Mesendoderm (in vitro differentiated cells): ENCODE results near the gene CCNT2.

ENCODE experiments used
- DNase-seq: peaks from one replicate; pipeline ENCODE4 v3.0.0; 2013
- H2AK5ac ChIP-seq: 2 replicates; pipeline ENCODE4 v1.6.1; 2013; ENCODE audit warnings: low read length, inconsistent platforms
- H2BK120ac ChIP-seq: 2 replicates; pipeline ENCODE4 v1.6.1; 2013; ENCODE audit warnings: low read depth, mild to moderate bottlenecking, low read length, moderate library complexity, mixed read lengths
- H2BK15ac ChIP-seq: replicated peaks from 2 replicates; pipeline ENCODE4 v1.6.1; 2013; ENCODE audit warnings: low read depth, mild to moderate bottlenecking, moderate library complexity
- H2BK5ac ChIP-seq: 2 replicates; pipeline ENCODE4 v1.6.1; 2013; ENCODE audit warnings: low read length, inconsistent platforms
- H3K18ac ChIP-seq: 2 replicates; pipeline ENCODE4 v1.6.1; 2013; ENCODE audit warnings: mild to moderate bottlenecking, low read length, mixed read lengths
- H3K23ac ChIP-seq: one replicate; pipeline ENCODE4 v1.6.1; 2013; ENCODE audit warnings: low read length
- H3K27ac ChIP-seq: 2 replicates; pipeline ENCODE4 v1.5.1; 2013; ENCODE audit warnings: low read depth, mild to moderate bottlenecking, inconsistent platforms, low read length, moderate library complexity
- H3K27me3 ChIP-seq: 2 replicates; pipeline ENCODE4 v1.6.1; 2013; ENCODE audit warnings: low read length, control low read depth, mild to moderate bottlenecking, inconsistent platforms; ENCODE audit not compliant: insufficient read depth, poor library complexity
- H3K36me3 ChIP-seq: 2 replicates; pipeline ENCODE4 v1.6.1; 2013; ENCODE audit warnings: low read length, inconsistent platforms; ENCODE audit not compliant: control insufficient read depth, insufficient read depth
- H3K4ac ChIP-seq: one replicate; pipeline ENCODE4 v1.6.1; 2013; ENCODE audit warnings: low read depth, mild to moderate bottlenecking, low read length, moderate library complexity
- H3K4me1 ChIP-seq: 2 replicates; pipeline ENCODE4 v1.6.1; 2013; ENCODE audit warnings: low read depth, low read length, inconsistent platforms; ENCODE audit not compliant: control insufficient read depth
- H3K4me2 ChIP-seq: 2 replicates; pipeline ENCODE4 v1.6.1; 2013; ENCODE audit warnings: low read length
- H3K4me3 ChIP-seq: 2 replicates; pipeline ENCODE4 v1.5.1; 2013; ENCODE audit warnings: mild to moderate bottlenecking, low read length
- H3K56ac ChIP-seq: one replicate; pipeline ENCODE4 v1.6.1; 2013; ENCODE audit warnings: low read length
- H3K79me1 ChIP-seq: 2 replicates; pipeline ENCODE4 v1.6.1; 2013; ENCODE audit warnings: low read length, inconsistent platforms
- H3K79me2 ChIP-seq: 2 replicates; pipeline ENCODE4 v1.6.1; 2013; ENCODE audit warnings: mild to moderate bottlenecking, low read length; ENCODE audit not compliant: control insufficient read depth, insufficient read depth
- H3K9ac ChIP-seq: 2 replicates; pipeline ENCODE4 v1.6.1; 2013; ENCODE audit warnings: low read length, inconsistent platforms
- H4K5ac ChIP-seq: one replicate; pipeline ENCODE4 v1.6.1; 2013; ENCODE audit warnings: low read length
- H4K8ac ChIP-seq: one replicate; pipeline ENCODE4 v1.6.1; 2013; ENCODE audit warnings: low read depth, mild to moderate bottlenecking, control low read depth, low read length, moderate library complexity
- whole genome bisulfite sequencing: extraction: QIAGEN DNeasy Blood & Tissue Kit; methylation state at CpG from one replicate; pipeline ENCODE4 v1.1.7; 2013; ENCODE audit warnings: low lambda C conversion rate, missing lambda C conversion rate; ENCODE audit not compliant: insufficient coverage; ENCODE audit errors: extremely low coverage; 5-methylcytosine and 5-hydroxymethylcytosine counted together

CCNT2 gene

GRCh38 chr2:134980639-134981038, 62.0 kb downstream of the CCNT2 start:
- Histone ChIP-seq H3K27me3 (no peaks in the 10 kb centered on the region), H3K79me2 (no peaks in the 10 kb centered on the region), H3K4me3 (no peak overlapping the region), H4K5ac (no peak overlapping the region), H3K36me3 (no peaks in the 10 kb centered on the region), H3K9ac (no peak overlapping the region), H3K4ac (no peak overlapping the region), H3K79me1 (no peaks in the 10 kb centered on the region), H3K4me2 (no peak overlapping the region), H4K8ac (no peak overlapping the region), H3K23ac (no peak overlapping the region), H3K18ac (no peak overlapping the region), H3K4me1 (no peaks in the 10 kb centered on the region), H3K56ac (no peak overlapping the region), H3K27ac (no peak overlapping the region), H2BK120ac (no peak overlapping the region), H2BK15ac (no peak overlapping the region), H2AK5ac (no peak overlapping the region), H2BK5ac (no peak overlapping the region)
- no CpG with 5 or more reads among the region's 7 CpGs for WGBS
- no peak for DNase-seq

- no peaks in the 10 kb centered on the region for H3K79me1 ChIP-seq
- no peak overlapping the region for H3K18ac ChIP-seq
- no peaks in the 10 kb centered on the region for H3K79me2 ChIP-seq
- no peak overlapping the region for H3K4me3 ChIP-seq
- no peak overlapping the region for H2AK5ac ChIP-seq
- WGBS, result no CpG with 5 or more reads among the region's 1 CpG
- H3K27ac ChIP-seq, result no peak overlapping the region
- no peak overlapping the region for H3K56ac ChIP-seq
- no peak overlapping the region for H3K4ac ChIP-seq
- no peak overlapping the region for H2BK120ac ChIP-seq
- no peak for DNase-seq
- H4K8ac ChIP-seq, result no peak overlapping the region
- H3K36me3 ChIP-seq, result no peaks in the 10 kb centered on the region
- H4K5ac ChIP-seq, result no peak overlapping the region
- no peak overlapping the region for H2BK5ac ChIP-seq
- no peak overlapping the region for H3K9ac ChIP-seq
- H3K27me3 ChIP-seq, result no peaks in the 10 kb centered on the region
- no peak overlapping the region for H3K23ac ChIP-seq
- H3K4me2 ChIP-seq, result no peak overlapping the region
- H2BK15ac ChIP-seq, result no peak overlapping the region
- H3K4me1 ChIP-seq, result no peaks in the 10 kb centered on the region
Measured at GRCh38 chr2:134982603-134983002, 64.0 kb downstream of the CCNT2 start.

GRCh38 chr2:134985061-134985460, 66.4 kb downstream of the CCNT2 start:
- no CpG with 5 or more reads among the region's 3 CpGs for WGBS
- H2AK5ac ChIP-seq, result no peak overlapping the region

GRCh38 chr2:134988994-134989605, 70.5 kb downstream of the CCNT2 start:
- Histone ChIP-seq H2BK5ac (no peak overlapping the region), H2BK120ac (no peak overlapping the region), H3K4me2 (no peak overlapping the region)

More at GRCh38 chr2:134985061-134985460, 66.4 kb downstream of the CCNT2 start:
- Histone ChIP-seq H3K36me3 (no peaks in the 10 kb centered on the region), H4K8ac (no peak overlapping the region), H3K18ac (no peak overlapping the region), H3K4me3 (no peak overlapping the region), H3K56ac (no peak overlapping the region), H3K9ac (no peak overlapping the region), H3K79me2 (no peaks in the 10 kb centered on the region), H2BK5ac (no peak overlapping the region), H4K5ac (no peak overlapping the region), H3K27ac (no peak overlapping the region), H3K27me3 (no peaks in the 10 kb centered on the region), H2BK15ac (no peak overlapping the region), H3K4me2 (no peak overlapping the region), H3K79me1 (no peaks in the 10 kb centered on the region), H3K4me1 (no peaks in the 10 kb centered on the region), H2BK120ac (no peak overlapping the region), H3K23ac (no peak overlapping the region), H3K4ac (no peak overlapping the region)
- no peak for DNase-seq

GRCh38 chr2:134999521-134999920, 80.9 kb downstream of the CCNT2 start:
- no peak overlapping the region for H2BK15ac ChIP-seq
- H2AK5ac ChIP-seq, result no peak overlapping the region
- H3K23ac ChIP-seq, result no peak overlapping the region
- no peaks in the 10 kb centered on the region for H3K4me1 ChIP-seq
- no peak overlapping the region for H3K56ac ChIP-seq
- H3K18ac ChIP-seq, result no peak overlapping the region
- H3K36me3 ChIP-seq, result no peaks in the 10 kb centered on the region
- no CpG with 5 or more reads among the region's 2 CpGs for WGBS
- H3K27ac ChIP-seq, result no peak overlapping the region
- H2BK120ac ChIP-seq, result no peak overlapping the region
- no peaks in the 10 kb centered on the region for H3K27me3 ChIP-seq
- H4K8ac ChIP-seq, result no peak overlapping the region
- no peak overlapping the region for H2BK5ac ChIP-seq
- no peaks in the 10 kb centered on the region for H3K79me1 ChIP-seq
- DNase-seq, result no peak
- no peak overlapping the region for H4K5ac ChIP-seq
- H3K4me2 ChIP-seq, result no peak overlapping the region
- no peak overlapping the region for H3K9ac ChIP-seq
- H3K4ac ChIP-seq, result no peak overlapping the region
- H3K4me3 ChIP-seq, result no peak overlapping the region
- H3K79me2 ChIP-seq, result no peaks in the 10 kb centered on the region

More at GRCh38 chr2:134988994-134989605, 70.5 kb downstream of the CCNT2 start:
- no peak overlapping the region for H2AK5ac ChIP-seq
- no CpG with 5 or more reads among the region's 3 CpGs for WGBS
- H3K4me1 ChIP-seq, result no peaks in the 10 kb centered on the region
- no peaks in the 10 kb centered on the region for H3K27me3 ChIP-seq
- no peaks in the 10 kb centered on the region for H3K79me1 ChIP-seq
- no peaks in the 10 kb centered on the region for H3K36me3 ChIP-seq
- no peak overlapping the region for H4K8ac ChIP-seq
- H3K79me2 ChIP-seq, result no peaks in the 10 kb centered on the region
- H3K4me3 ChIP-seq, result no peak overlapping the region
- H3K27ac ChIP-seq, result no peak overlapping the region
- no peak overlapping the region for H3K56ac ChIP-seq
- H3K23ac ChIP-seq, result no peak overlapping the region
- peak; percentile 27 for DNase-seq
- no peak overlapping the region for H3K18ac ChIP-seq
- no peak overlapping the region for H3K4ac ChIP-seq
- no peak overlapping the region for H3K9ac ChIP-seq
- H4K5ac ChIP-seq, result no peak overlapping the region
- H2BK15ac ChIP-seq, result no peak overlapping the region

GRCh38 chr2:135002836-135003235, 84.2 kb downstream of the CCNT2 start:
- H3K4me3 ChIP-seq, result no peak overlapping the region
- no peak overlapping the region for H3K4me2 ChIP-seq
- H3K56ac ChIP-seq, result no peak overlapping the region
- no peak overlapping the region for H3K27ac ChIP-seq
- H2BK15ac ChIP-seq, result no peak overlapping the region
- WGBS, result no CpG with 5 or more reads among the region's 4 CpGs
- no peaks in the 10 kb centered on the region for H3K79me1 ChIP-seq
- H4K8ac ChIP-seq, result no peak overlapping the region
- H3K4me1 ChIP-seq, result no peaks in the 10 kb centered on the region
- H2AK5ac ChIP-seq, result no peak overlapping the region
- no peaks in the 10 kb centered on the region for H3K36me3 ChIP-seq
- no peak overlapping the region for H3K9ac ChIP-seq
- H4K5ac ChIP-seq, result no peak overlapping the region
- H2BK5ac ChIP-seq, result no peak overlapping the region
- no peak overlapping the region for H3K23ac ChIP-seq
- H3K79me2 ChIP-seq, result no peaks in the 10 kb centered on the region
- DNase-seq, result no peak
- no peak overlapping the region for H3K18ac ChIP-seq
- no peak overlapping the region for H2BK120ac ChIP-seq
- H3K4ac ChIP-seq, result no peak overlapping the region
- H3K27me3 ChIP-seq, result no peaks in the 10 kb centered on the region
